WTC11 (cell line): Measurements from ENCODE around the gene TJAP1. TPM values are rescaled to one million over a fixed set of nuclear protein-coding genes. Genes with fewer than 3 reads are reported as not detected.
A peak's percentile ranks its signal among the peaks of the same experiment; 100 is the strongest.

Experiments
- ATAC-seq: fragments of 200-7000 bp; cut with Tn5 transposase; 2 replicates; pipeline ENCODE4 v1.10.0; 2021; ENCODE audit warnings: mild to moderate bottlenecking, moderate library complexity
- CTCF ChIA-PET: fragments of 300-600 bp; sonication (Branson Sonifier 250); formaldehyde crosslinking; loops from one replicate; lab custom pipeline; 2021; ENCODE audit warnings: antibody characterized with exemption; lab: Charles Lee
- POLR2A ChIA-PET: fragments of 350-600 bp; sonication (Branson Sonifier 250); formaldehyde crosslinking; loops from one replicate; lab custom pipeline; 2021; ENCODE audit warnings: antibody characterized with exemption; lab: Charles Lee
- DNase-seq: peaks from one replicate; pipeline ENCODE4 v3.0.0; 2021; ENCODE audit warnings: low spot score
- H3K27ac Mint-ChIP-seq: 2 replicates; pipeline ENCODE4 v1.8.0; 2021; ENCODE audit warnings: mixed read lengths
- H3K27me3 Mint-ChIP-seq: 2 replicates; pipeline ENCODE4 v1.8.0; 2021; ENCODE audit warnings: low read depth, mild to moderate bottlenecking, moderate library complexity, mixed read lengths
- H3K36me3 Mint-ChIP-seq: 2 replicates; pipeline ENCODE4 v1.8.0; 2021; ENCODE audit warnings: mixed read lengths
- H3K4me1 Mint-ChIP-seq: 2 replicates; pipeline ENCODE4 v1.8.0; 2022; ENCODE audit warnings: mixed read lengths
- H3K4me3 Mint-ChIP-seq: 2 replicates; pipeline ENCODE4 v1.8.0; 2021; ENCODE audit warnings: mild to moderate bottlenecking, moderate library complexity, mixed read lengths
- H3K9me3 Mint-ChIP-seq: 2 replicates; pipeline ENCODE4 v1.8.0; 2021; ENCODE audit warnings: mixed read lengths
- CREB1 ChIP-seq: sonication (generic); formaldehyde crosslinking; IDR thresholded peaks from 2 replicates; pipeline ENCODE4 v1.8.0; 2023; ENCODE audit warnings: mild to moderate bottlenecking, missing genetic modification reagents
- CREM ChIP-seq: sonication (generic); formaldehyde crosslinking; IDR thresholded peaks from 2 replicates; pipeline ENCODE4 v1.8.1; 2022; ENCODE audit warnings: mild to moderate bottlenecking, missing genetic modification reagents, moderate library complexity
- FOXK1 ChIP-seq: sonication (generic); formaldehyde crosslinking; IDR thresholded peaks from 2 replicates; pipeline ENCODE4 v1.8.0; 2022; ENCODE audit warnings: mild to moderate bottlenecking, moderate library complexity, missing genetic modification reagents
- FOXP1 ChIP-seq: sonication (generic); formaldehyde crosslinking; IDR thresholded peaks from 2 replicates; pipeline ENCODE4 v1.8.0; 2022; ENCODE audit warnings: missing genetic modification reagents, mild to moderate bottlenecking, moderate library complexity, borderline replicate concordance
- JAZF1 ChIP-seq: fragments of 250-450 bp; sonication (Bioruptor Pico); IDR thresholded peaks from 2 replicates; pipeline ENCODE4 v1.9.0; 2021; ENCODE audit warnings: moderate library complexity, mild to moderate bottlenecking, inconsistent platforms
- MAX ChIP-seq: sonication (generic); formaldehyde crosslinking; IDR thresholded peaks from 2 replicates; pipeline ENCODE4 v1.8.0; 2022; ENCODE audit warnings: mild to moderate bottlenecking, missing genetic modification reagents
- MLX ChIP-seq: sonication (generic); formaldehyde crosslinking; IDR thresholded peaks from 2 replicates; pipeline ENCODE4 v1.8.1; 2023; ENCODE audit warnings: mild to moderate bottlenecking, missing genetic modification reagents, moderate library complexity
- MXD4 ChIP-seq: fragments of 250-450 bp; sonication (Bioruptor Pico); IDR thresholded peaks from 2 replicates; pipeline ENCODE4 v1.8.0; 2021; ENCODE audit warnings: mild to moderate bottlenecking, moderate library complexity, borderline replicate concordance
- NFYB ChIP-seq: sonication (generic); formaldehyde crosslinking; conservative IDR thresholded peaks from 2 replicates; pipeline ENCODE4 v1.8.0; 2022; ENCODE audit warnings: low read depth, missing genetic modification reagents
- SP1 ChIP-seq: sonication (generic); formaldehyde crosslinking; conservative IDR thresholded peaks from 2 replicates; pipeline ENCODE4 v1.8.1; 2022; ENCODE audit warnings: missing genetic modification reagents
- TCF7 ChIP-seq: sonication (generic); formaldehyde crosslinking; IDR thresholded peaks from 2 replicates; pipeline ENCODE4 v1.8.0; 2022; ENCODE audit warnings: mild to moderate bottlenecking, low read depth, missing genetic modification reagents, moderate library complexity
- ZMAT4 ChIP-seq: fragments of 250-450 bp; sonication (Bioruptor Pico); IDR thresholded peaks from 2 replicates; pipeline ENCODE4 v1.9.0; 2021; ENCODE audit warnings: mild to moderate bottlenecking
- ZNF219 ChIP-seq: sonication (generic); formaldehyde crosslinking; IDR thresholded peaks from 2 replicates; pipeline ENCODE4 v1.8.0; 2023; ENCODE audit warnings: missing genetic modification reagents, mild to moderate bottlenecking, borderline replicate concordance
- ZNF281 ChIP-seq: sonication (generic); formaldehyde crosslinking; IDR thresholded peaks from 2 replicates; pipeline ENCODE4 v1.8.0; 2023; ENCODE audit warnings: mild to moderate bottlenecking, missing genetic modification reagents
- ZNF423 ChIP-seq: fragments of 250-450 bp; sonication (Bioruptor Pico); IDR thresholded peaks from 2 replicates; pipeline ENCODE4 v2.1.2; 2022; ENCODE audit warnings: mild to moderate bottlenecking, moderate library complexity
- total RNA-seq: library from RNA; stranded (reverse); gene quantifications from 3 replicates; pipeline ENCODE4 v1.2.3, GENCODE V29; 2021
- TF ChIP-seq, protein P1 (sequence below): sonication (generic); formaldehyde crosslinking; IDR thresholded peaks from 2 replicates; pipeline ENCODE4 v1.8.1; 2023; ENCODE audit warnings: mild to moderate bottlenecking, missing genetic modification reagents
- TF ChIP-seq, protein P2 (sequence below): fragments of 250-450 bp; sonication (Bioruptor Pico); IDR thresholded peaks from 2 replicates; pipeline ENCODE4 v1.9.0; 2021; ENCODE audit warnings: mild to moderate bottlenecking, borderline replicate concordance
- TF ChIP-seq, protein P3 (sequence below): sonication (generic); formaldehyde crosslinking; conservative IDR thresholded peaks from 2 replicates; pipeline ENCODE4 v1.8.1; 2022; ENCODE audit warnings: mild to moderate bottlenecking, missing genetic modification reagents

TJAP1 gene
- total RNA-seq, 1 experiment from 2014 or later = 40.4 TPM

GRCh38 chr6:43509142-43509983 lies 32.0 kb downstream of the TJAP1 start (continued):
- peak; percentile 72; the same call in 1 of the 2 replicates for TF ChIP-seq MAX (CRISPR knock-in tag)
- no peak for TF ChIP-seq JAZF1 (CRISPR knock-in tag)
- TF ChIP-seq ZNF219 (CRISPR knock-in tag) = 0 out of 2 replicates have a peak, but pooled peaks have one; percentile 27
- TF ChIP-seq, protein P1, sequence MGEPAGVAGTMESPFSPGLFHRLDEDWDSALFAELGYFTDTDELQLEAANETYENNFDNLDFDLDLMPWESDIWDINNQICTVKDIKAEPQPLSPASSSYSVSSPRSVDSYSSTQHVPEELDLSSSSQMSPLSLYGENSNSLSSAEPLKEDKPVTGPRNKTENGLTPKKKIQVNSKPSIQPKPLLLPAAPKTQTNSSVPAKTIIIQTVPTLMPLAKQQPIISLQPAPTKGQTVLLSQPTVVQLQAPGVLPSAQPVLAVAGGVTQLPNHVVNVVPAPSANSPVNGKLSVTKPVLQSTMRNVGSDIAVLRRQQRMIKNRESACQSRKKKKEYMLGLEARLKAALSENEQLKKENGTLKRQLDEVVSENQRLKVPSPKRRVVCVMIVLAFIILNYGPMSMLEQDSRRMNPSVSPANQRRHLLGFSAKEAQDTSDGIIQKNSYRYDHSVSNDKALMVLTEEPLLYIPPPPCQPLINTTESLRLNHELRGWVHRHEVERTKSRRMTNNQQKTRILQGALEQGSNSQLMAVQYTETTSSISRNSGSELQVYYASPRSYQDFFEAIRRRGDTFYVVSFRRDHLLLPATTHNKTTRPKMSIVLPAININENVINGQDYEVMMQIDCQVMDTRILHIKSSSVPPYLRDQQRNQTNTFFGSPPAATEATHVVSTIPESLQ = no peak
- TF ChIP-seq MLX (CRISPR knock-in tag) = no peak
- no peak for TF ChIP-seq ZNF423 (CRISPR knock-in tag)

- ATAC-seq = peak; percentile 56
- no peak for TF ChIP-seq ZMAT4 (CRISPR knock-in tag)
- TF ChIP-seq FOXK1 (CRISPR knock-in tag) = no peak; the same call in 1 of the 2 replicates
- TF ChIP-seq NFYB = no peak
- TF ChIP-seq, protein P1 = no peak
- no peak for TF ChIP-seq MXD4 (CRISPR knock-in tag)
- TF ChIP-seq CREM (CRISPR knock-in tag) = peak; percentile 65
- no peak for TF ChIP-seq FOXP1 (CRISPR knock-in tag)
- no peak for TF ChIP-seq ZNF281 (CRISPR knock-in tag)
- no peak for TF ChIP-seq CREB1
- TF ChIP-seq, protein P2, sequence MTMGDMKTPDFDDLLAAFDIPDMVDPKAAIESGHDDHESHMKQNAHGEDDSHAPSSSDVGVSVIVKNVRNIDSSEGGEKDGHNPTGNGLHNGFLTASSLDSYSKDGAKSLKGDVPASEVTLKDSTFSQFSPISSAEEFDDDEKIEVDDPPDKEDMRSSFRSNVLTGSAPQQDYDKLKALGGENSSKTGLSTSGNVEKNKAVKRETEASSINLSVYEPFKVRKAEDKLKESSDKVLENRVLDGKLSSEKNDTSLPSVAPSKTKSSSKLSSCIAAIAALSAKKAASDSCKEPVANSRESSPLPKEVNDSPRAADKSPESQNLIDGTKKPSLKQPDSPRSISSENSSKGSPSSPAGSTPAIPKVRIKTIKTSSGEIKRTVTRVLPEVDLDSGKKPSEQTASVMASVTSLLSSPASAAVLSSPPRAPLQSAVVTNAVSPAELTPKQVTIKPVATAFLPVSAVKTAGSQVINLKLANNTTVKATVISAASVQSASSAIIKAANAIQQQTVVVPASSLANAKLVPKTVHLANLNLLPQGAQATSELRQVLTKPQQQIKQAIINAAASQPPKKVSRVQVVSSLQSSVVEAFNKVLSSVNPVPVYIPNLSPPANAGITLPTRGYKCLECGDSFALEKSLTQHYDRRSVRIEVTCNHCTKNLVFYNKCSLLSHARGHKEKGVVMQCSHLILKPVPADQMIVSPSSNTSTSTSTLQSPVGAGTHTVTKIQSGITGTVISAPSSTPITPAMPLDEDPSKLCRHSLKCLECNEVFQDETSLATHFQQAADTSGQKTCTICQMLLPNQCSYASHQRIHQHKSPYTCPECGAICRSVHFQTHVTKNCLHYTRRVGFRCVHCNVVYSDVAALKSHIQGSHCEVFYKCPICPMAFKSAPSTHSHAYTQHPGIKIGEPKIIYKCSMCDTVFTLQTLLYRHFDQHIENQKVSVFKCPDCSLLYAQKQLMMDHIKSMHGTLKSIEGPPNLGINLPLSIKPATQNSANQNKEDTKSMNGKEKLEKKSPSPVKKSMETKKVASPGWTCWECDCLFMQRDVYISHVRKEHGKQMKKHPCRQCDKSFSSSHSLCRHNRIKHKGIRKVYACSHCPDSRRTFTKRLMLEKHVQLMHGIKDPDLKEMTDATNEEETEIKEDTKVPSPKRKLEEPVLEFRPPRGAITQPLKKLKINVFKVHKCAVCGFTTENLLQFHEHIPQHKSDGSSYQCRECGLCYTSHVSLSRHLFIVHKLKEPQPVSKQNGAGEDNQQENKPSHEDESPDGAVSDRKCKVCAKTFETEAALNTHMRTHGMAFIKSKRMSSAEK = no peak
- TF ChIP-seq SP1 = peak; percentile 43; the same call in 1 of the 2 replicates
- TF ChIP-seq, protein P3, sequence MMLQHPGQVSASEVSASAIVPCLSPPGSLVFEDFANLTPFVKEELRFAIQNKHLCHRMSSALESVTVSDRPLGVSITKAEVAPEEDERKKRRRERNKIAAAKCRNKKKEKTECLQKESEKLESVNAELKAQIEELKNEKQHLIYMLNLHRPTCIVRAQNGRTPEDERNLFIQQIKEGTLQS (CRISPR knock-in tag) = no peak
- no peak for TF ChIP-seq TCF7 (CRISPR knock-in tag)
These were observed 32.8 kb downstream of the TJAP1 start, which contains the start of gene LRRC73 for GRCh38 chr6:43509984-43510826. TSS of gene LRRC73 (minus strand) at chr6:43510346. CDS start at chr6:43509785, 561 bp downstream.

More at GRCh38 chr6:43509984-43510826, 32.8 kb downstream of the TJAP1 start, which contains the start of gene LRRC73:
- Mint-ChIP-seq H3K36me3 (peaks cover 34% of the 10 kb centered on the region), H3K4me1 (peaks cover 27% of the 10 kb centered on the region), H3K4me3 (peak within 1 kb of the TSS; percentile 88), H3K27me3 (peaks cover 28% of the 10 kb centered on the region), H3K9me3 (no peaks in the 10 kb centered on the region), H3K27ac (no peak within 1 kb of the TSS)
- ChIA-PET CTCF (interaction anchor here (0.7 to 3.1 kb wide), 16 partner anchors 9 to 281 kb away, joined by 3 to 31 read pairs (median 4); partner anchors contain the start of genes DNPH1, TJAP1 and ZNF318), POLR2A (interaction anchor here (1.1 to 1.4 kb wide), 3 partner anchors 18 to 581 kb away, joined by 3 to 4 read pairs (median 3); partner anchors contain the start of genes CNPY3 and CUL9)
- DNase-seq = peak; percentile 84
